Stomach smooth muscle (tissue), 2 donors: ENCODE measurements around the gene SPATA31C1.
A peak's percentile ranks its signal among the peaks of the same experiment; 100 is the strongest.
"Not testable (repeated sequence)": the region's sequence is repeated elsewhere in the genome, so short reads cannot be mapped to it uniquely, and the experiment has no call there.

Source experiments
- H3K27ac ChIP-seq: one replicate; pipeline ENCODE4 v1.7.0; 2013; ENCODE audit warnings: mild to moderate bottlenecking, low read length, inconsistent platforms
- H3K27me3 ChIP-seq, 2 donors: one replicate each; pipeline ENCODE4 v1.7.0; 2013; ENCODE audit warnings: low read length in 2 of 2; ENCODE audit not compliant: insufficient read depth in 2 of 2, control insufficient read depth in 1 of 2
- H3K36me3 ChIP-seq, 2 donors: one replicate each; pipeline ENCODE4 v1.7.0; 2013; ENCODE audit warnings: low read length in 2 of 2; ENCODE audit not compliant: control insufficient read depth in 2 of 2, insufficient read depth in 2 of 2
- H3K4me1 ChIP-seq: one replicate; pipeline ENCODE4 v1.7.0; 2013; ENCODE audit warnings: low read length; ENCODE audit not compliant: control insufficient read depth, insufficient read depth
- H3K4me3 ChIP-seq, 2 donors: one replicate each; pipeline ENCODE4 v1.7.0; 2013; ENCODE audit warnings: low read length in 2 of 2
- H3K9ac ChIP-seq, 2 donors: one replicate each; pipeline ENCODE4 v1.7.0; 2013; ENCODE audit warnings: low read length in 2 of 2, mild to moderate bottlenecking in 1 of 2
- H3K9me3 ChIP-seq, 2 donors: one replicate each; pipeline ENCODE4 v1.7.0; 2013; ENCODE audit warnings: low read length in 2 of 2; ENCODE audit not compliant: control insufficient read depth in 2 of 2
- donor health status: healthy.
- donor health status: Pancreatic carcinoma.

Gene SPATA31C1

GRCh38 chr9:87917662-87918061 lies at the start of gene SPATA31C1:
TSS of gene SPATA31C1 (plus strand) at chr9:87917962.
- not testable (repeated sequence) for H3K36me3 ChIP-seq, H3K27me3 ChIP-seq, H3K9me3 ChIP-seq, H3K4me3 ChIP-seq, H3K9ac ChIP-seq, H3K27ac ChIP-seq, H3K4me1 ChIP-seq

DNA sequence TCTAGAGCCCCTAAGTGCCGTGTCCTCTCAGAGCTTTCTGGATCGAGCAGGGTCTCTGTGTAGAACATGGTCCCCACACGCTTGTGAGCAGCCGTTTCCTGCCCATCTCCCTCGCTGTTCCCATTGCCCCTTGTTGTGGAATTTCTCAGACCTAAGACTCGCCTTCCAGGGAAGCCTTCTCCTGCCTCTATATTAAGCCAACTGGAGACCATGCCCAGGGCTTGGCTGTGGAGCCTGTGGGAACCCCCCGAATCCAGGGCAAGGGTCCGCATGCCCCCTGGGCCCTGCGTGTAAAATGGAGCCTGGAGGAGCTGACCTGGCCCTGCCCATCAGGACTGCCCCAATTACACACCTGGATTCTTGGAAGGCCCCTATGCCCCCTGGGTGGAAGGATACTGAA lies 49.6 kb upstream of the SPATA31C1 start:
- no peaks in the 10 kb centered on the region for H3K36me3 ChIP-seq
- H3K9me3 ChIP-seq, result no peaks in the 10 kb centered on the region
- H3K27ac ChIP-seq, result no peak overlapping the region
- H3K27me3 ChIP-seq, result no peaks in the 10 kb centered on the region
- peaks cover 18% of the 10 kb centered on the region for H3K4me1 ChIP-seq
- H3K4me3 ChIP-seq, result no peak overlapping the region
- H3K9ac ChIP-seq, result no peak overlapping the region

- Histone ChIP-seq H3K9ac (no peak overlapping the region), H3K36me3 (no peaks in the 10 kb centered on the region), H3K4me1 (peaks cover 21% of the 10 kb centered on the region), H3K9me3 (no peaks in the 10 kb centered on the region), H3K27me3 (no peaks in the 10 kb centered on the region), H3K4me3 (no peak overlapping the region), H3K27ac (no peak overlapping the region)
These were observed 49.1 kb upstream of the SPATA31C1 start for GRCh38 chr9:87868635-87869034.

DNA sequence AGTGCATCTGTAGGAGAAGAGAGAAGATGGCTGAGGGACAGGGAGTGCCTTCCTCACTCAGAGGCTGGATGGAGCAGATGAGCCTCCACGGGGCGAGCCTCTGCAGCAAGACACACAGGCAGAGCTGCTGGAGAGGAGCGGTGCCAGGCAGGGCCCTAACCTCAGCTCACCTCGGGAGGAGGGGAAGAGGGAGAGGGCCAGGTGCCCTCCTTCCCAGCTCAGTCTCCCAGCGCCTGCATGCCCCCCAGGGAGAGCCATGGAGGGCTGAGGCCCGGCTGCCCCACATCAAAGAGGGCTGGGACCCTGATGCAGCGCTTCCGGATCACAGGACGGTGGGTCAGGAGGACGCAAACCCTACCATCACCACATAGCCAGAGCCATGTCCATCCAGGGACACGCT lies 48.7 kb upstream of the SPATA31C1 start:
- Histone ChIP-seq H3K4me1 (peaks cover 21% of the 10 kb centered on the region), H3K9me3 (no peaks in the 10 kb centered on the region), H3K27ac (no peak overlapping the region), H3K27me3 (no peaks in the 10 kb centered on the region), H3K9ac (no peak overlapping the region), H3K36me3 (no peaks in the 10 kb centered on the region), H3K4me3 (no peak overlapping the region)

GRCh38 chr9:87871425-87872078 lies 46.2 kb upstream of the SPATA31C1 start:
- no peaks in the 10 kb centered on the region for H3K27me3 ChIP-seq
- H3K9ac ChIP-seq, result no peak overlapping the region
- peaks cover 26% of the 10 kb centered on the region for H3K4me1 ChIP-seq
- H3K9me3 ChIP-seq, result no peaks in the 10 kb centered on the region
- H3K27ac ChIP-seq, result peak overlapping the region; percentile 46
- H3K36me3 ChIP-seq, result no peaks in the 10 kb centered on the region
- H3K4me3 ChIP-seq, result no peak overlapping the region

GRCh38 chr9:87872079-87872624 lies 45.6 kb upstream of the SPATA31C1 start:
- H3K27ac ChIP-seq, result peak overlapping the region; percentile 46
- no peaks in the 10 kb centered on the region for H3K9me3 ChIP-seq
- no peak overlapping the region for H3K9ac ChIP-seq
- H3K4me3 ChIP-seq, result peak overlapping the region in 1 of 2 donors; percentile 3
- peaks cover 26% of the 10 kb centered on the region for H3K4me1 ChIP-seq
- H3K27me3 ChIP-seq, result no peaks in the 10 kb centered on the region
- no peaks in the 10 kb centered on the region for H3K36me3 ChIP-seq

DNA sequence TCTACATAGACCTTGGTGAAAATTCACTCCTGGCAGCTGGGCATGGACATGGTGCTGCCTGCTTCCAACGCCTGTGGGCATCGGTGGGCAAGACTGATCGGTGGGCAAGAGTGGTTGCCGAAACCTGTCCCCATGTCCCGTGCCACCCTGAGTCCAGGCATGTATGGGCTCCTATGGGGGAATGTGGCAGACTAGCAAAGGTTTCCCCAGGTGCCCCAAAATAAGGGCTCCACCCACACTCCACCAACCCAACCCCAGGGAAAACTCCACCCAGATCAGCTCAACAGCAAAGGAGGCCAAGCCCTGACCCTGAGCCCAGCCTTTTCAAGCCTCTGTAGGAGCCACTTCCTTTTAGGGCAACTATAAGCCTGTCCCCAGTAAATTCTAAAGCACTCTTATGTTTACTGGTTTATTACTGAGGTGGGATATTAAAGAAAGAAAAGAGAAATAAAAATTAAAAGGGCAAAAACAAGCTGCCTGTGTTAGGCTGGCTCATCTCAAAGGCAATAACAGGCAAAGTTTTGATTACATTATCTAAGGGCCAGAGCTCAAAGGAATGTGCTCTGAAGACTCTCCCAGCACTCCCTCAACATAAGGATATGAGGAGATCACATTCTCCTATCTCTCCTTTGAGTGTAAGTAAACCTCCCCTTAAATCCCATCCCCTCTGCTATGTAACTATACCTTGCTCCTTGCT lies 44.0 kb upstream of the SPATA31C1 start:
- H3K27ac ChIP-seq, result no peak overlapping the region
- H3K9ac ChIP-seq, result no peak overlapping the region
- no peaks in the 10 kb centered on the region for H3K36me3 ChIP-seq
- H3K4me3 ChIP-seq, result no peak overlapping the region
- peaks cover 26% of the 10 kb centered on the region for H3K4me1 ChIP-seq
- H3K27me3 ChIP-seq, result no peaks in the 10 kb centered on the region
- H3K9me3 ChIP-seq, result peaks cover 0 to 5% of the 10 kb centered on the region in 2 donors

- Histone ChIP-seq H3K36me3 (no peaks in the 10 kb centered on the region), H3K4me1 (peaks cover 26% of the 10 kb centered on the region), H3K27ac (no peak overlapping the region), H3K4me3 (no peak overlapping the region), H3K9me3 (peaks cover 0 to 5% of the 10 kb centered on the region in 2 donors), H3K27me3 (no peaks in the 10 kb centered on the region), H3K9ac (no peak overlapping the region)
These were observed 43.5 kb upstream of the SPATA31C1 start for GRCh38 chr9:87874304-87874623.

GRCh38 chr9:87875060-87875459 lies 42.7 kb upstream of the SPATA31C1 start:
- Histone ChIP-seq H3K27ac (no peak overlapping the region), H3K4me3 (no peak overlapping the region), H3K36me3 (no peaks in the 10 kb centered on the region), H3K4me1 (peaks cover 26% of the 10 kb centered on the region), H3K27me3 (no peaks in the 10 kb centered on the region), H3K9me3 (peaks cover 0 to 5% of the 10 kb centered on the region in 2 donors), H3K9ac (no peak overlapping the region)

DNA sequence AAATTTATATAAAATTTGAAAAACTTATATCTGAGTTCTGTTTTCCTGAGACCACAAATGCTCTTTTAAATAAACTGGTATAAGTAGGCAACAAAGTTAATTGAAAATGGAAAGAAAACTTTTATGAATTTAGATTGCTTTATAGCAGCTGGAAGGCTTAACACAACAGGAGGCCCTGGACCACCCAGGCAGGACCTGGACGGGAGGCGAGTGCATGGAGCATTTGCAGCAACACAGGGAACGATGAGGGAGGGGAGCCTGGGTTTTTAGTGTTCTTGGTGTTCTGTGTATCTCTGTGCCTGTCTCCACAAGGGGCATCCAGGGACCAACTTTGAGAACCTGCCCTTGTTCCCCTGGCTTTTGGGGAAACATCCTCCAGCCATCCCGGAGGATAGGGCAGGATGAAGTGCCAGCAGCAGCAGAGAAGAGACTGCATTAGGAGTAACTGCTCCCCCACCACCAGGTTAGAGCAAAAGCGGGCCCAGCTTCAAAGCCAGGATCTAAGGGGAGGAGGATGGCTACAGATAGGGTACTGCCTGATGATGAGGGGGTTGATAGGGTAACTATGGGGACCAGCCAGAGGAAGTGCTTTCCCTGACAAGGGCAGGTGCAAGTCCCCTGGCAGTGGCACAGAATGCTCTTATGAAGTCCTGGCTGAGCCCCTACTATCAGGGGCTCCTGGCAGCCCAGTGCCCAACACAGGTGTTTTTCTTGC lies 41.8 kb upstream of the SPATA31C1 start:
- Histone ChIP-seq H3K27ac (no peak overlapping the region), H3K4me3 (no peak overlapping the region), H3K4me1 (peaks cover 26% of the 10 kb centered on the region), H3K9me3 (peaks cover 0 to 5% of the 10 kb centered on the region in 2 donors), H3K27me3 (no peaks in the 10 kb centered on the region), H3K9ac (no peak overlapping the region), H3K36me3 (no peaks in the 10 kb centered on the region)
